ENCODE measurements around the gene CLIC3. TPM values are rescaled to one million over a fixed set of nuclear protein-coding genes. Genes with fewer than 3 reads are reported as not detected.

CLIC3 gene
- total RNA-seq, 1 experiment from 2014 or later, result not detected

GRCh38 chr9:136973618-136974617, 22.4 kb downstream of the CLIC3 start:
- POLR2A ChIA-PET (ENCODE audit: low non-redundant PET), result no interaction called here
- Histone ChIP-seq H3K4me3 (ENCODE audit: low read depth, low read length, poor library complexity, severe bottlenecking) (no peak overlapping the region), H3K9me3 (ENCODE audit: low read depth, low read length, poor library complexity, severe bottlenecking) (no peaks in the 10 kb centered on the region), H3K27me3 (replicated peaks; ENCODE audit: insufficient read depth, low read depth, low read length, poor library complexity) (no peaks in the 10 kb centered on the region), H3K27ac (ENCODE audit: low read depth, low read length, poor library complexity, severe bottlenecking) (no peak overlapping the region), H3K36me3 (ENCODE audit: insufficient read depth, low read length, poor library complexity, severe bottlenecking) (no peaks in the 10 kb centered on the region), H3K4me1 (ENCODE audit: insufficient read depth, low read length, poor library complexity, severe bottlenecking) (no peaks in the 10 kb centered on the region)
- CTCF ChIA-PET, result interaction anchor here (0.8 kb wide), 1 partner anchor 61 kb away, joined by 3 read pairs; no protein-coding TSS in a partner anchor
- intact Hi-C loops (cut with micrococcal nuclease; ENCODE audit: unreplicated experiment), result no loop called here
- no peak for DNase-seq (ENCODE audit: low spot score)
- no TSS peak for BruUV-seq (replicated peaks)
- TF ChIP-seq CTCF (conservative IDR thresholded peaks at IDR 0.05; ENCODE audit: low read depth, low read length) (no peak), EZH2 (IDR thresholded peaks at IDR 0.05; ENCODE audit: borderline replicate concordance, low read depth, low read length, poor library complexity, severe bottlenecking) (no peak)

- no TSS peak for BruUV-seq (replicated peaks)
- DNase-seq (ENCODE audit: low spot score), result no peak
- no peaks in the 10 kb centered on the region for H3K9me3 ChIP-seq (ENCODE audit: low read depth, low read length, poor library complexity, severe bottlenecking)
- TF ChIP-seq EZH2 (IDR thresholded peaks at IDR 0.05; ENCODE audit: borderline replicate concordance, low read depth, low read length, poor library complexity, severe bottlenecking) (no peak), CTCF (conservative IDR thresholded peaks at IDR 0.05; ENCODE audit: low read depth, low read length) (no peak)
- H3K27ac ChIP-seq (ENCODE audit: low read depth, low read length, poor library complexity, severe bottlenecking), result no peak overlapping the region
- H3K27me3 ChIP-seq (replicated peaks; ENCODE audit: insufficient read depth, low read depth, low read length, poor library complexity), result no peaks in the 10 kb centered on the region
- ChIA-PET CTCF (no interaction called here), POLR2A (ENCODE audit: low non-redundant PET) (no interaction called here)
- H3K4me3 ChIP-seq (ENCODE audit: low read depth, low read length, poor library complexity, severe bottlenecking), result no peak overlapping the region
- intact Hi-C loops (cut with micrococcal nuclease; ENCODE audit: unreplicated experiment), result no loop called here
- no peaks in the 10 kb centered on the region for H3K4me1 ChIP-seq (ENCODE audit: insufficient read depth, low read length, poor library complexity, severe bottlenecking)
- no peaks in the 10 kb centered on the region for H3K36me3 ChIP-seq (ENCODE audit: insufficient read depth, low read length, poor library complexity, severe bottlenecking)
These were observed 23.6 kb downstream of the CLIC3 start for GRCh38 chr9:136972743-136973142.

GRCh38 chr9:136972335-136972734, 24.0 kb downstream of the CLIC3 start:
- Histone ChIP-seq H3K36me3 (ENCODE audit: insufficient read depth, low read length, poor library complexity, severe bottlenecking) (no peaks in the 10 kb centered on the region), H3K4me3 (ENCODE audit: low read depth, low read length, poor library complexity, severe bottlenecking) (no peak overlapping the region), H3K27ac (ENCODE audit: low read depth, low read length, poor library complexity, severe bottlenecking) (no peak overlapping the region), H3K4me1 (ENCODE audit: insufficient read depth, low read length, poor library complexity, severe bottlenecking) (no peaks in the 10 kb centered on the region), H3K9me3 (ENCODE audit: low read depth, low read length, poor library complexity, severe bottlenecking) (no peaks in the 10 kb centered on the region), H3K27me3 (replicated peaks; ENCODE audit: insufficient read depth, low read depth, low read length, poor library complexity) (no peaks in the 10 kb centered on the region)
- TF ChIP-seq EZH2 (IDR thresholded peaks at IDR 0.05; ENCODE audit: borderline replicate concordance, low read depth, low read length, poor library complexity, severe bottlenecking), result no peak
- no peak for TF ChIP-seq CTCF (conservative IDR thresholded peaks at IDR 0.05; ENCODE audit: low read depth, low read length)
- POLR2A ChIA-PET (ENCODE audit: low non-redundant PET), result no interaction called here
- no TSS peak for BruUV-seq (replicated peaks)
- DNase-seq (ENCODE audit: low spot score), result no peak
- intact Hi-C loops (cut with micrococcal nuclease; ENCODE audit: unreplicated experiment), result no loop called here
- CTCF ChIA-PET, result no interaction called here

All from A673 (cell line).